Psoas muscle (tissue), 8 donors: Measurements from ENCODE around the gene CFAP57. TPM values are rescaled to one million over a fixed set of nuclear protein-coding genes. Genes with fewer than 3 reads are reported as not detected.

Experiments
- ATAC-seq, 4 donors: fragments of 200-7000 bp; cut with Tn5 transposase; one replicate each; pipeline ENCODE4 v1.9.1; 2020; ENCODE audit warnings: moderate library complexity in 3 of 4, mild to moderate bottlenecking in 2 of 4
- DNase-seq, 2 donors: peaks; one replicate each; pipeline ENCODE4 v3.0.0-alpha.2; 2020
- H3K27ac ChIP-seq: fragments of 200-600 bp; one replicate; pipeline ENCODE4 v1.8.0; 2022
- H3K27me3 ChIP-seq, 3 donors: fragments of 200-600 bp in 1 of 3; one replicate each; pipeline versions ENCODE4 v1.6.1 to v1.8.0; 2013 to 2022; ENCODE audit warnings: low read length in 2 of 3, mild to moderate bottlenecking in 2 of 3, moderate library complexity in 1 of 3; ENCODE audit not compliant: insufficient read depth in 3 of 3
- H3K36me3 ChIP-seq, 2 donors: fragments of 200-600 bp in 1 of 2; one replicate each; pipeline versions ENCODE4 v1.6.1 to v1.8.0; 2013 to 2022; ENCODE audit warnings: low read depth in 1 of 2, mild to moderate bottlenecking in 1 of 2, moderate library complexity in 1 of 2; ENCODE audit not compliant: insufficient read depth in 1 of 2
- H3K4me1 ChIP-seq: fragments of 200-600 bp; one replicate; pipeline ENCODE4 v1.8.0; 2022
- H3K4me3 ChIP-seq: fragments of 200-600 bp; one replicate; pipeline ENCODE4 v1.8.0; 2022; ENCODE audit warnings: mild to moderate bottlenecking
- H3K9me3 ChIP-seq: fragments of 200-600 bp; one replicate; pipeline ENCODE4 v1.8.0; 2022
- WGBS, 3 donors: extraction: QIAGEN DNeasy Blood & Tissue Kit; methylation state at CpG; one replicate each; pipeline versions ENCODE4 v1.1.6 to v1.1.7; 2013; 5-methylcytosine and 5-hydroxymethylcytosine counted together
- intact Hi-C, 2 donors: fragments of 100-400 bp; cut with DNase I; formaldehyde crosslinking; loops; one replicate each; pipeline versions ENCODE4 v1.11.0 to v1.14.2; 2022
- polyA plus RNA-seq, 3 donors: library from polyadenylated mRNA; stranded (reverse); fragments of 200-250 nt; gene quantifications; one replicate each; pipeline ENCODE4 v1.2.3, GENCODE V29; 2013
- total RNA-seq, 4 donors: library from RNA; stranded (reverse); fragmentation: NEBNext Ultra II Directional in 2 of 4; extraction: Animal tissue kit (Norgen Biotek cat#: 25700) in 2 of 4; gene quantifications; one replicate each; pipeline versions ENCODE4 v1.2.1 to v1.2.4, GENCODE V29; 2021 to 2023
- TF ChIP-seq, protein P1 (sequence below): fragments of 200-600 bp; IDR thresholded peaks from one replicate; pipeline ENCODE4 v1.8.0; 2022; ENCODE audit warnings: antibody characterized with exemption
- donor health status: healthy with polysubstance abuse.
- donor health status: DM: no; HTN: no; CAD: no; lungs with moderate emphysema.
- donor health status: Bipolar disorder and iron deficiency.
- donor health status: healthy.
- donor health status: DM: yes; HTN: yes; CAD: no.
- donor health status: DM: no; HTN: no; CAD: no.
- donor health status: DM: no; HTN: no; CAD: no.
- donor health status: DM: yes; HTN: yes; CAD: no.

CFAP57 gene
- total and polyA plus RNA-seq, 7 donors: 0.04 to 0.26 (median 0.11) TPM; not detected in 3

DNA sequence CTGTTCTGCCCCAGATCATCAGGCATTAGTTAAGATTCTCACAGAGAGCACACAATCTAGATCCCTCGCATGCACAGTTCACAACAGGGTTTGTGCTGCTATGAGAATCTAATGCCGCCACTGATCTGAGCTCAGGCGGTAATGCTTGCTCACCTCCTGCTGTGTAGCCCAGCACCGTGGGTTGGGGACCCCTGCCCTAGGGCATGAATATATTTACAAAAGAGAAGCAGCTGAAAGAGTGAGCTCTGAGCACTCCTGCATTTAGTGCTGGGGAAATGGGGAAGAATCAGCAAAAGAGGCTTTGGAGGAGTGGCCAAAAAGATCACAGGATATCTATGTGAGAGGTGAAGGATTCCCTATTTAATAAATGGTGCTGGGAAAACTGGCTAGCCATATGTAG, 5.6 kb downstream of the CFAP57 start:
- ATAC-seq: no peak
- no peak overlapping the region for H3K4me3 ChIP-seq
- 47 to 51% (median 48%) methylated on average over 4 of the region's 4 CpGs for WGBS, 3 donors
- intact Hi-C loops: no loop called here
- no peaks in the 10 kb centered on the region for H3K36me3 ChIP-seq
- H3K27me3 ChIP-seq: peaks cover 0 to 16% (median 0%) of the 10 kb centered on the region in 3 donors
- TF ChIP-seq, protein P1, sequence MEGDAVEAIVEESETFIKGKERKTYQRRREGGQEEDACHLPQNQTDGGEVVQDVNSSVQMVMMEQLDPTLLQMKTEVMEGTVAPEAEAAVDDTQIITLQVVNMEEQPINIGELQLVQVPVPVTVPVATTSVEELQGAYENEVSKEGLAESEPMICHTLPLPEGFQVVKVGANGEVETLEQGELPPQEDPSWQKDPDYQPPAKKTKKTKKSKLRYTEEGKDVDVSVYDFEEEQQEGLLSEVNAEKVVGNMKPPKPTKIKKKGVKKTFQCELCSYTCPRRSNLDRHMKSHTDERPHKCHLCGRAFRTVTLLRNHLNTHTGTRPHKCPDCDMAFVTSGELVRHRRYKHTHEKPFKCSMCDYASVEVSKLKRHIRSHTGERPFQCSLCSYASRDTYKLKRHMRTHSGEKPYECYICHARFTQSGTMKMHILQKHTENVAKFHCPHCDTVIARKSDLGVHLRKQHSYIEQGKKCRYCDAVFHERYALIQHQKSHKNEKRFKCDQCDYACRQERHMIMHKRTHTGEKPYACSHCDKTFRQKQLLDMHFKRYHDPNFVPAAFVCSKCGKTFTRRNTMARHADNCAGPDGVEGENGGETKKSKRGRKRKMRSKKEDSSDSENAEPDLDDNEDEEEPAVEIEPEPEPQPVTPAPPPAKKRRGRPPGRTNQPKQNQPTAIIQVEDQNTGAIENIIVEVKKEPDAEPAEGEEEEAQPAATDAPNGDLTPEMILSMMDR: no peak
- H3K4me1 ChIP-seq: no peaks in the 10 kb centered on the region
- no peaks in the 10 kb centered on the region for H3K9me3 ChIP-seq
- no peak for DNase-seq
- H3K27ac ChIP-seq: no peak overlapping the region

DNA sequence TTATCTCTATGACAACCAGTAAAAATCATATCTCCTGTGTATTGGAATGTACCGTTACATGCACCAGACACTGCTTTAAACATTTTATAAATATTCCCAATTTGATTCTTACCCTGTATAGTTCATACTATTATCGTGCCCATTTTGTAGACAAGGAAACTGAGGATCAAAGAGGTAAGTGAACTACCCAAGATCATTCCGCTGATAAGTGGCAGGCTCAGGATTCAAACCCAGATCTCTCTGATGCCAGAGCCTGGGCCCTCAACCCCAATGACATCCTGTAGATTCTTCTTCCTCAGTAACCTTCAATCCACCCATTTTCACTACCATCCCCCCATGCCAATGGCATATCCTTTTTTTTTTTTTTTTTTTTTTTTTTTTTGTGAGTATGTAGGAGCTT, 12.3 kb downstream of the CFAP57 start:
- ATAC-seq: no peak
- WGBS, 3 donors: 92 to 95% (median 94%) methylated on average over 3 of the region's 3 CpGs
- intact Hi-C loops: no loop called here

DNA sequence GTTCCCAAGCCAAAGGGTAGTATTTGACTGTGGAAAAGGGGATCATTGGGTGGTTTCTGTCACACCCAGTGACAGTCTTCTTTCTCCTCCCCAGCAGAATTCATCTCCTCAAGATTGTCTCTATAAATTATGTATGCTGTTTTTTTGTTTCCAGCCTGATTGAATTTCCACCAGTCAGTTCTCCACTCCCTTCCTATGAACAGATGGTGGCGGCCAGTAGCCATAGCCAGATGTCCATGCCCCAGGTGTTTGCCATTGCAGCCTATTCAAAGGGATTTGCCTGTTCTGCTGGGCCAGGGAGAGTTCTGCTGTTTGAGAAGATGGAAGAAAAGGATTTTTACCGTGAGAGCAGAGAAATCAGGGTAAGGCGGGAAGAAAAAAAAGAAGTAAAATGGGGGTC, 12.9 kb downstream of the CFAP57 start:
- no peaks in the 10 kb centered on the region for H3K4me1 ChIP-seq
- H3K27ac ChIP-seq: no peak overlapping the region
- intact Hi-C loops: no loop called here
- peaks cover 0 to 3% (median 0%) of the 10 kb centered on the region in 3 donors for H3K27me3 ChIP-seq
- no peaks in the 10 kb centered on the region for H3K9me3 ChIP-seq
- H3K36me3 ChIP-seq: no peaks in the 10 kb centered on the region
- ATAC-seq (no peak), DNase-seq (no peak)
- H3K4me3 ChIP-seq: no peak overlapping the region
- 71 to 74% (median 72%) methylated on average over 3 of the region's 3 CpGs for WGBS, 3 donors
- TF ChIP-seq, protein P1: no peak

More for the DNA sequence above, 12.3 kb downstream of the CFAP57 start:
- H3K4me1 ChIP-seq: no peaks in the 10 kb centered on the region
- no peak for DNase-seq
- H3K9me3 ChIP-seq: no peaks in the 10 kb centered on the region
- no peak overlapping the region for H3K27ac ChIP-seq
- no peaks in the 10 kb centered on the region for H3K36me3 ChIP-seq
- H3K4me3 ChIP-seq: no peak overlapping the region
- H3K27me3 ChIP-seq: peaks cover 0 to 3% (median 0%) of the 10 kb centered on the region in 3 donors
- TF ChIP-seq, protein P1: no peak

DNA sequence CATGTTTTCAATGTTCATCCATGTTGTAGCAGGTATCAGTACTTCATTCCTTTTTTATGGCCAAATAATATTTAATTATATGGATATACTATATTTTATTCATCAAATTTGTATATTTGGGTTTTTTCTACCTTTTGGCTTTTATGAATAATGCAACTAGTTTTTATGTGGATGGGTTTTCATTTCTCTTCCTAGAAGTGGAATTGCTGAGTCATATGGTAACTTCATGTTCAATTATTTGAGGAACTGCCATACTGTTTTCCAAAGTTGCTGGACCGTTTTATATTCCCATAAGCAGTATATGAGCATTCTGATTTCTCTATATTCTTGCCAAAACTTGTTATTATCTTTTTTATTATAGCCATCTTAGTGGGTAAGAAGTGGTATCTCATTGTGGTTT, 16.0 kb downstream of the CFAP57 start:
- Histone ChIP-seq H3K4me1 (no peaks in the 10 kb centered on the region), H3K36me3 (no peaks in the 10 kb centered on the region), H3K27me3 (peaks cover 0 to 3% (median 0%) of the 10 kb centered on the region in 3 donors), H3K4me3 (no peak overlapping the region), H3K27ac (no peak overlapping the region), H3K9me3 (no peaks in the 10 kb centered on the region)
- 34 to 80% (median 70%) methylated on average over 1 of the region's 1 CpG for WGBS, 3 donors
- DNase-seq (no peak), ATAC-seq (no peak)
- TF ChIP-seq, protein P1: no peak
- intact Hi-C loops: no loop called here

DNA sequence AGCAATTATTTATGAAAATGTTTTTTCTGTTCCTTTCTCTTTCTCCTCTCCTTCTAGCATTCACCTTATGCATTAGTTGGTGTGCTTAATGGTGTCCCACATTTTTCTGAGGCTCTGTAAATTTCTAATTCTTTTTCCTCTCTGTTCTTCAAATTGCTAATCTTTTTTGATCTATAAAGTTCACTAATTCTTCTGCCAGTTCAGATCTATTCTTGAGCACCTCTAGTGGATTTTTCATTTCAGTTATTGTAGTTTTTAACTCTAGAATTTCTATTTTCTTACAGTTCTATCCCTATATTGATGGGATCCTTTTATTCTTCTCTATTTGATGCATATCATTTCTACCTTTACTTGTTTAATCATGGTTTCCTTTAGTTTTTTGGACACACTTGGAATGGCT, 22.4 kb downstream of the CFAP57 start:
- H3K4me1 ChIP-seq: no peaks in the 10 kb centered on the region
- H3K4me3 ChIP-seq: no peak overlapping the region
- no peak overlapping the region for H3K27ac ChIP-seq
- intact Hi-C loops: no loop called here
- H3K36me3 ChIP-seq: no peaks in the 10 kb centered on the region
- TF ChIP-seq, protein P1: no peak
- DNase-seq (no peak), ATAC-seq (no peak)
- H3K27me3 ChIP-seq: peaks cover 0 to 7% (median 0%) of the 10 kb centered on the region in 3 donors
- H3K9me3 ChIP-seq: no peaks in the 10 kb centered on the region
